ENCODE data around the gene NPBWR2. TPM values are rescaled to one million over a fixed set of nuclear protein-coding genes. Genes with fewer than 3 reads are reported as not detected.
"Not testable (repeated sequence)": the region's sequence is repeated elsewhere in the genome, so short reads cannot be mapped to it uniquely, and the experiment has no call there.

Gene NPBWR2
- total RNA-seq, 6 experiments from 2014 or later, result not detected

- TF ChIP-seq CTCF (IDR thresholded peaks at IDR 0.05) (no peak), POLR2A (IDR thresholded peaks at IDR 0.05) (no peak)
- intact Hi-C loops (cut with DNase I), result no loop called here
- 10% methylated on average over 2 of the region's 21 CpGs for WGBS (ENCODE audit: insufficient coverage, low coverage, low lambda C conversion rate, missing lambda C conversion rate)
- DNase-seq, result peak in 1 of 3 donors; percentile 36
- H3K27ac ChIP-seq, result no peak overlapping the region
- no peaks in the 10 kb centered on the region for H3K27me3 ChIP-seq
- ATAC-seq, result peak in 1 of 4 donors; percentile 21
- H3K4me1 ChIP-seq, result no peaks in the 10 kb centered on the region
- no peak overlapping the region for H3K4me3 ChIP-seq
- no peaks in the 10 kb centered on the region for H3K36me3 ChIP-seq
- no peaks in the 10 kb centered on the region for H3K9me3 ChIP-seq
Observed at GRCh38 chr20:64139199-64140060, 32.1 kb upstream of the NPBWR2 start.

- Histone ChIP-seq H3K4me3 (no peak overlapping the region), H3K27me3 (no peaks in the 10 kb centered on the region), H3K36me3 (no peaks in the 10 kb centered on the region), H3K9me3 (no peaks in the 10 kb centered on the region), H3K4me1 (no peaks in the 10 kb centered on the region), H3K27ac (no peak overlapping the region)
- intact Hi-C loops (cut with DNase I), result no loop called here
- peak in 1 of 3 donors; percentile 7 for DNase-seq
- WGBS (ENCODE audit: insufficient coverage, low coverage, low lambda C conversion rate, missing lambda C conversion rate), result 90% methylated on average over 16 of the region's 18 CpGs
- no peak for TF ChIP-seq CTCF (IDR thresholded peaks at IDR 0.05)
- no peak for TF ChIP-seq POLR2A (IDR thresholded peaks at IDR 0.05)
- no peak for ATAC-seq
Observed at GRCh38 chr20:64138276-64138815, 31.0 kb upstream of the NPBWR2 start.

- Histone ChIP-seq H3K4me1 (no peaks in the 10 kb centered on the region), H3K27ac (no peak overlapping the region), H3K4me3 (no peak overlapping the region), H3K9me3 (no peaks in the 10 kb centered on the region), H3K36me3 (no peaks in the 10 kb centered on the region), H3K27me3 (no peaks in the 10 kb centered on the region)
- DNase-seq, result peak in 2 of 3 donors; percentile 30 to 39
- ATAC-seq, result peak in 1 of 4 donors; percentile 12
- WGBS (ENCODE audit: insufficient coverage, low coverage, low lambda C conversion rate, missing lambda C conversion rate), result no CpG with 5 or more reads among the region's 6 CpGs
- TF ChIP-seq POLR2A (IDR thresholded peaks at IDR 0.05) (no peak), CTCF (IDR thresholded peaks at IDR 0.05) (no peak)
- intact Hi-C loops (cut with DNase I), result no loop called here
Observed at GRCh38 chr20:64137598-64138031, 30.2 kb upstream of the NPBWR2 start.

- ATAC-seq (no peak), DNase-seq (peak in 1 of 3 donors; percentile 16)
- H3K36me3 ChIP-seq, result no peaks in the 10 kb centered on the region
- no peak overlapping the region for H3K27ac ChIP-seq
- no peak for TF ChIP-seq CTCF (IDR thresholded peaks at IDR 0.05)
- TF ChIP-seq POLR2A (IDR thresholded peaks at IDR 0.05), result no peak
- H3K27me3 ChIP-seq, result no peaks in the 10 kb centered on the region
- 77% methylated on average over 19 of the region's 32 CpGs for WGBS (ENCODE audit: insufficient coverage, low coverage, low lambda C conversion rate, missing lambda C conversion rate)
- H3K4me3 ChIP-seq, result no peak overlapping the region
- intact Hi-C loops (cut with DNase I), result no loop called here
- no peaks in the 10 kb centered on the region for H3K4me1 ChIP-seq
- no peaks in the 10 kb centered on the region for H3K9me3 ChIP-seq
Observed at GRCh38 chr20:64136004-64136710, 28.8 kb upstream of the NPBWR2 start.

GRCh38 chr20:64134744-64135143 lies 27.4 kb upstream of the NPBWR2 start:
- peak in 1 of 3 donors; percentile 21 for DNase-seq
- H3K4me1 ChIP-seq; H3K4me3 ChIP-seq; intact Hi-C loops (cut with DNase I); H3K9me3 ChIP-seq; H3K27ac ChIP-seq; ATAC-seq; H3K36me3 ChIP-seq; H3K27me3 ChIP-seq: not testable (repeated sequence)
- 70% methylated on average over 20 of the region's 20 CpGs for WGBS (ENCODE audit: insufficient coverage, low coverage, low lambda C conversion rate, missing lambda C conversion rate)

Measured in right lobe of liver (tissue), 6 donors.